ENCODE measurements around the gene PTPRD.

The PTPRD gene

GRCh38 chr9:8632493-8632892 lies 1980.3 kb downstream of the PTPRD start:
- Histone ChIP-seq H3K4me1 (ENCODE audit: control insufficient read depth in 1 of 2, insufficient read depth in 2 of 2, low read length in 2 of 2) (no peaks in the 10 kb centered on the region), H2BK12ac (ENCODE audit: low read length) (no peak overlapping the region), H3K4ac (ENCODE audit: low read depth, low read length) (no peak overlapping the region), H4K12ac (ENCODE audit: low read depth, low read length) (no peak overlapping the region), H2AFZ (ENCODE audit: insufficient read depth, low read length, poor library complexity) (no peak overlapping the region), H3K79me1 (ENCODE audit: low read length) (no peaks in the 10 kb centered on the region), H3K14ac (ENCODE audit: low read length) (no peak overlapping the region), H3K4me2 (ENCODE audit: low read length) (no peak overlapping the region), H2AK5ac (ENCODE audit: low read length) (no peak overlapping the region), H2BK120ac (ENCODE audit: insufficient read depth, low read length, poor library complexity) (no peak overlapping the region), H4K8ac (ENCODE audit: low read depth, low read length) (no peak overlapping the region), H3K36me3 (ENCODE audit: control insufficient read depth in 1 of 2, insufficient read depth in 2 of 2, low read length in 2 of 2) (no peaks in the 10 kb centered on the region), H3K9me3 (ENCODE audit: insufficient read depth, low read depth, low read length) (no peaks in the 10 kb centered on the region), H3K18ac (ENCODE audit: low read length) (no peak overlapping the region), H3K27me3 (ENCODE audit: insufficient read depth, low read length) (no peaks in the 10 kb centered on the region), H3K23ac (ENCODE audit: low read length) (no peak overlapping the region), H4K91ac (ENCODE audit: low read depth, low read length) (no peak overlapping the region), H2BK5ac (ENCODE audit: low read depth, low read length, poor library complexity) (no peak overlapping the region), H3K79me2 (ENCODE audit: control insufficient read depth, insufficient read depth, low read length, poor library complexity) (no peaks in the 10 kb centered on the region), H3K9ac (ENCODE audit: low read length) (no peak overlapping the region), H3K4me3 (ENCODE audit: low read depth, low read length) (no peak overlapping the region), H3K27ac (ENCODE audit: low read depth, low read length) (no peak overlapping the region)
- DNase-seq = no peak
- whole genome bisulfite sequencing (ENCODE audit: extremely low coverage, insufficient coverage, insufficient read length) = no CpG with 5 or more reads among the region's 1 CpG

- DNase-seq = no peak
- no peak overlapping the region for H3K27ac ChIP-seq (ENCODE audit: low read depth, low read length)
Measured at GRCh38 chr9:8628791-8629190, 1984.0 kb downstream of the PTPRD start.

DNA sequence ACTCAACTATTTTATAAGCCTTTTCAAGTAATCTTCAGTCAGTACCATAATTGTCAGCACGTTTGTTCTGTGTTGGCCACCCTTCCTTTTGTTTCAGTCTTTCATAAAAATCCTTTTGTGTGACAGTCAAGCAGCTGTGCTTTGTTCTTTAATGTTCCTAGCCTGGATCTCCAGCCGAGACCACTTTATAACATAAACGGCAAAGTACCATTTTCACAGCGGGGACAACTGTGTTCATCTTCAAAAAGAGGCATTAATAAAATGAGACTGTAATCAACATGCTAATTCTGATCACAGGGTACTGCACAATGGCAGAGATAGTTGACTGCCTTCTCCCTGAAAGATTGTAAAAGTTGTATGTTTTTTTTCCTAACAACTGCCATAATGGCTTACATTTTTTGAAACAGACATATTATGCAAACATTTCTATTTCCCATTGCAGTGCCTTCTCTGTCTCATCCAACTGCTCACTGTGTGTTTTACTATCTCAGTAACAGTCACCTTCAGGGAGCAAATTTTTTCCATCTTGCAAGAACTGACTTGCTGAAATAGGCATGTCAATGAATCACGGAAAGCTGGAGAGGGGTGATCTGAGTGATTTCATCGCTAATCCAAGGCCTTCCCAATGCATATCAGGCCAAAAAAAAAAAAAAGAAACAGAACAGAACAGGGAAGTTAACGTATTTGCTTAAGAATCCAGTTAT lies 1984.7 kb downstream of the PTPRD start:
- no peaks in the 10 kb centered on the region for H3K79me1 ChIP-seq (ENCODE audit: low read length)
- WGBS (ENCODE audit: extremely low coverage, insufficient coverage, insufficient read length) = no CpG with 5 or more reads among the region's 7 CpGs

More at GRCh38 chr9:8628791-8629190, 1984.0 kb downstream of the PTPRD start:
- Histone ChIP-seq H2BK120ac (ENCODE audit: insufficient read depth, low read length, poor library complexity) (no peak overlapping the region), H4K12ac (ENCODE audit: low read depth, low read length) (no peak overlapping the region), H3K23ac (ENCODE audit: low read length) (no peak overlapping the region), H3K4me1 (ENCODE audit: control insufficient read depth in 1 of 2, insufficient read depth in 2 of 2, low read length in 2 of 2) (no peaks in the 10 kb centered on the region), H3K9ac (ENCODE audit: low read length) (no peak overlapping the region), H3K14ac (ENCODE audit: low read length) (no peak overlapping the region), H2BK5ac (ENCODE audit: low read depth, low read length, poor library complexity) (no peak overlapping the region), H3K4me3 (ENCODE audit: low read depth, low read length) (no peak overlapping the region), H3K4ac (ENCODE audit: low read depth, low read length) (no peak overlapping the region), H2AK5ac (ENCODE audit: low read length) (no peak overlapping the region), H3K79me2 (ENCODE audit: control insufficient read depth, insufficient read depth, low read length, poor library complexity) (no peaks in the 10 kb centered on the region), H3K79me1 (ENCODE audit: low read length) (no peaks in the 10 kb centered on the region), H4K8ac (ENCODE audit: low read depth, low read length) (no peak overlapping the region), H2BK12ac (ENCODE audit: low read length) (no peak overlapping the region), H3K4me2 (ENCODE audit: low read length) (no peak overlapping the region), H3K18ac (ENCODE audit: low read length) (no peak overlapping the region), H3K9me3 (ENCODE audit: insufficient read depth, low read depth, low read length) (no peaks in the 10 kb centered on the region), H3K36me3 (ENCODE audit: control insufficient read depth in 1 of 2, insufficient read depth in 2 of 2, low read length in 2 of 2) (no peaks in the 10 kb centered on the region), H3K27me3 (ENCODE audit: insufficient read depth, low read length) (no peaks in the 10 kb centered on the region), H2AFZ (ENCODE audit: insufficient read depth, low read length, poor library complexity) (no peak overlapping the region), H4K91ac (ENCODE audit: low read depth, low read length) (no peak overlapping the region)

DNA sequence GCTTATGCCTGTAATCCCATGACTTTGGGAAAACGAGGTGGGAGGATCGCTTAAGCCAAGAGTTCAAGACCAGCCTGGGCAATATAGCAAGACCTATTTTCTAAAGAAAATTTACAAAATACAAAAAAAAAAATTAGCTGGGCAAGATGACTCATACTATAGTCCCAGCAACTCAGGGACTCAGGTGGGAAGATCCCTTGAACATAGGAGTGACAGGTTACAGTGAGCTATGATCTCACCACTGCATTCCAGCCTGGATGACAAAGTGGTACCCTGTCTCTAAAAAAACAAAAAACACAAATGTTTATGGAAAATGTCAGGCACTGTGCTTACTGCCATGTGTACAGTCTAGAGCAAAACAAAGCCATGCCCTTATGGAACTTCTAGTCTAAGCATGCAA lies 1989.9 kb downstream of the PTPRD start:
- H3K9me3 ChIP-seq (ENCODE audit: insufficient read depth, low read depth, low read length) = no peaks in the 10 kb centered on the region
- H3K4me1 ChIP-seq (ENCODE audit: control insufficient read depth in 1 of 2, insufficient read depth in 2 of 2, low read length in 2 of 2) = no peaks in the 10 kb centered on the region
- H3K4ac ChIP-seq (ENCODE audit: low read depth, low read length) = no peak overlapping the region
- H3K27me3 ChIP-seq (ENCODE audit: insufficient read depth, low read length) = no peaks in the 10 kb centered on the region
- no peak for DNase-seq
- no peak overlapping the region for H2BK12ac ChIP-seq (ENCODE audit: low read length)
- H2AFZ ChIP-seq (ENCODE audit: insufficient read depth, low read length, poor library complexity) = no peak overlapping the region
- no peak overlapping the region for H2AK5ac ChIP-seq (ENCODE audit: low read length)
- H3K14ac ChIP-seq (ENCODE audit: low read length) = no peak overlapping the region
- H4K8ac ChIP-seq (ENCODE audit: low read depth, low read length) = no peak overlapping the region
- H3K4me2 ChIP-seq (ENCODE audit: low read length) = no peak overlapping the region
- H2BK120ac ChIP-seq (ENCODE audit: insufficient read depth, low read length, poor library complexity) = no peak overlapping the region
- no peak overlapping the region for H4K91ac ChIP-seq (ENCODE audit: low read depth, low read length)
- no CpG with 5 or more reads among the region's 2 CpGs for WGBS (ENCODE audit: extremely low coverage, insufficient coverage, insufficient read length)
- H2BK5ac ChIP-seq (ENCODE audit: low read depth, low read length, poor library complexity) = no peak overlapping the region
- H3K18ac ChIP-seq (ENCODE audit: low read length) = no peak overlapping the region
- no peak overlapping the region for H3K23ac ChIP-seq (ENCODE audit: low read length)
- H3K4me3 ChIP-seq (ENCODE audit: low read depth, low read length) = no peak overlapping the region
- no peak overlapping the region for H3K27ac ChIP-seq (ENCODE audit: low read depth, low read length)
- no peaks in the 10 kb centered on the region for H3K79me1 ChIP-seq (ENCODE audit: low read length)
- no peaks in the 10 kb centered on the region for H3K79me2 ChIP-seq (ENCODE audit: control insufficient read depth, insufficient read depth, low read length, poor library complexity)
- H3K36me3 ChIP-seq (ENCODE audit: control insufficient read depth in 1 of 2, insufficient read depth in 2 of 2, low read length in 2 of 2) = no peaks in the 10 kb centered on the region
- H4K12ac ChIP-seq (ENCODE audit: low read depth, low read length) = no peak overlapping the region
- H3K9ac ChIP-seq (ENCODE audit: low read length) = no peak overlapping the region

More for the DNA sequence above, 1984.7 kb downstream of the PTPRD start:
- no peak overlapping the region for H3K23ac ChIP-seq (ENCODE audit: low read length)
- no peak overlapping the region for H3K4me2 ChIP-seq (ENCODE audit: low read length)
- no peaks in the 10 kb centered on the region for H3K79me2 ChIP-seq (ENCODE audit: control insufficient read depth, insufficient read depth, low read length, poor library complexity)
- DNase-seq = no peak
- H3K27ac ChIP-seq (ENCODE audit: low read depth, low read length) = no peak overlapping the region
- no peaks in the 10 kb centered on the region for H3K4me1 ChIP-seq (ENCODE audit: control insufficient read depth in 1 of 2, insufficient read depth in 2 of 2, low read length in 2 of 2)
- H3K9ac ChIP-seq (ENCODE audit: low read length) = no peak overlapping the region
- no peak overlapping the region for H2BK120ac ChIP-seq (ENCODE audit: insufficient read depth, low read length, poor library complexity)
- H4K8ac ChIP-seq (ENCODE audit: low read depth, low read length) = no peak overlapping the region
- no peak overlapping the region for H4K12ac ChIP-seq (ENCODE audit: low read depth, low read length)
- no peak overlapping the region for H4K91ac ChIP-seq (ENCODE audit: low read depth, low read length)
- no peak overlapping the region for H3K14ac ChIP-seq (ENCODE audit: low read length)
- no peak overlapping the region for H3K4ac ChIP-seq (ENCODE audit: low read depth, low read length)
- no peaks in the 10 kb centered on the region for H3K36me3 ChIP-seq (ENCODE audit: control insufficient read depth in 1 of 2, insufficient read depth in 2 of 2, low read length in 2 of 2)
- H3K4me3 ChIP-seq (ENCODE audit: low read depth, low read length) = no peak overlapping the region
- no peak overlapping the region for H2AFZ ChIP-seq (ENCODE audit: insufficient read depth, low read length, poor library complexity)
- H3K18ac ChIP-seq (ENCODE audit: low read length) = no peak overlapping the region
- no peak overlapping the region for H2BK5ac ChIP-seq (ENCODE audit: low read depth, low read length, poor library complexity)
- H2AK5ac ChIP-seq (ENCODE audit: low read length) = no peak overlapping the region
- no peak overlapping the region for H2BK12ac ChIP-seq (ENCODE audit: low read length)
- no peaks in the 10 kb centered on the region for H3K27me3 ChIP-seq (ENCODE audit: insufficient read depth, low read length)
- no peaks in the 10 kb centered on the region for H3K9me3 ChIP-seq (ENCODE audit: insufficient read depth, low read depth, low read length)
